ENCODE measurements around the gene NDUFB5. TPM values are rescaled to one million over a fixed set of nuclear protein-coding genes. Genes with fewer than 3 reads are reported as not detected.

The NDUFB5 gene
- total RNA-seq, 8 experiments from 2014 or later: 109 to 174 (median 139) TPM

GRCh38 chr3:179651687-179652446, 47.3 kb downstream of the NDUFB5 start:
- no peak overlapping the region for H3K27ac ChIP-seq
- peak overlapping the region; percentile 50 to 67 (median 61) for H3K4me3 ChIP-seq
- in situ Hi-C loops (cut with MboI; ENCODE audit: low pct_unique_long_range_greater_than_20kb in 2 of 9, low sequenced_read_pairs in 9 of 9, unreplicated experiment in 9 of 9): no loop called here
- H3K4me1 ChIP-seq (replicated peaks in 1 of 2): peaks cover 3 to 5% of the 10 kb centered on the region in 2 donors
- 38 to 93% (median 58%) methylated on average over 5 to 9 of the region's 11 CpGs for WGBS, 10 experiments
- peak in 1 of 8 experiments; percentile 2 for ATAC-seq (replicated peaks in 6 of 8)

GRCh38 chr3:179652447-179653095, 48.0 kb downstream of the NDUFB5 start, which contains the start of gene USP13:
TSS of gene USP13 (plus strand) at chr3:179653040. CDS start at chr3:179653226, 186 bp downstream.
- in situ Hi-C loops (cut with MboI; ENCODE audit: low pct_unique_long_range_greater_than_20kb in 2 of 9, low sequenced_read_pairs in 9 of 9, unreplicated experiment in 9 of 9): no loop called here
- Histone ChIP-seq H3K27ac (peak within 1 kb of the TSS; percentile 71 to 75), H3K4me1 (replicated peaks in 1 of 2) (peaks cover 3 to 5% of the 10 kb centered on the region in 2 donors), H3K4me3 (peak within 1 kb of the TSS; percentile 50 to 67 (median 61))
- WGBS, 10 experiments: 0 to 2% (median 0%) methylated on average over 1 to 10 of the region's 56 CpGs; no CpG with 5 or more reads in 5 of the 10 experiments
- peak; percentile 63 to 91 (median 86) for ATAC-seq (replicated peaks in 6 of 8)

- peak; percentile 55 to 75 (median 72) for ATAC-seq (replicated peaks in 6 of 8)
- peak overlapping the region; percentile 71 to 75 for H3K27ac ChIP-seq
- H3K4me1 ChIP-seq (replicated peaks in 1 of 2): peaks cover 3 to 5% of the 10 kb centered on the region in 2 donors
- WGBS, 10 experiments: 0 to 4% (median 0%) methylated on average over 1 to 8 of the region's 77 CpGs; no CpG with 5 or more reads in 6 of the 10 experiments
- in situ Hi-C loops (cut with MboI; ENCODE audit: low pct_unique_long_range_greater_than_20kb in 2 of 9, low sequenced_read_pairs in 9 of 9, unreplicated experiment in 9 of 9): no loop called here
- peak overlapping the region; percentile 50 to 67 (median 61) for H3K4me3 ChIP-seq
These were observed 48.7 kb downstream of the NDUFB5 start for GRCh38 chr3:179653096-179653797.

GRCh38 chr3:179655236-179655635, 50.6 kb downstream of the NDUFB5 start:
- in situ Hi-C loops (cut with MboI; ENCODE audit: low pct_unique_long_range_greater_than_20kb in 2 of 9, low sequenced_read_pairs in 9 of 9, unreplicated experiment in 9 of 9): no loop called here
- WGBS, 10 experiments: 60 to 100% (median 93%) methylated on average over 1 to 2 of the region's 2 CpGs; no CpG with 5 or more reads in 3 of the 10 experiments
- Histone ChIP-seq H3K4me3 (peak overlapping the region in 1 of 5 donors; percentile 67), H3K4me1 (replicated peaks in 1 of 2) (peaks cover 3 to 5% of the 10 kb centered on the region in 2 donors), H3K27ac (no peak overlapping the region)
- no peak for ATAC-seq (replicated peaks in 6 of 8)

GRCh38 chr3:179658606-179659005, 54.0 kb downstream of the NDUFB5 start:
- no peak for ATAC-seq (replicated peaks in 6 of 8)
- Histone ChIP-seq H3K4me3 (no peak overlapping the region), H3K4me1 (replicated peaks in 1 of 2) (peaks cover 8% of the 10 kb centered on the region in 2 donors), H3K27ac (no peak overlapping the region)
- in situ Hi-C loops (cut with MboI; ENCODE audit: low pct_unique_long_range_greater_than_20kb in 2 of 9, low sequenced_read_pairs in 9 of 9, unreplicated experiment in 9 of 9): no loop called here
- WGBS, 10 experiments: 76 to 100% (median 96%) methylated on average over 1 to 2 of the region's 2 CpGs; no CpG with 5 or more reads in 4 of the 10 experiments

- no peak for ATAC-seq (replicated peaks in 6 of 8)
These were observed 56.3 kb downstream of the NDUFB5 start for GRCh38 chr3:179660872-179661271.

GRCh38 chr3:179661777-179662176, 57.2 kb downstream of the NDUFB5 start:
- Histone ChIP-seq H3K4me3 (no peak overlapping the region), H3K4me1 (replicated peaks in 1 of 2) (peaks cover 3 to 5% of the 10 kb centered on the region in 2 donors), H3K27ac (no peak overlapping the region)
- in situ Hi-C loops (cut with MboI; ENCODE audit: low pct_unique_long_range_greater_than_20kb in 2 of 9, low sequenced_read_pairs in 9 of 9, unreplicated experiment in 9 of 9): no loop called here
- peak in 1 of 8 experiments; percentile 29 for ATAC-seq (replicated peaks in 6 of 8)
- WGBS, 10 experiments: 17 to 100% (median 80%) methylated on average over 1 to 4 of the region's 4 CpGs; no CpG with 5 or more reads in 3 of the 10 experiments

More at GRCh38 chr3:179660872-179661271, 56.3 kb downstream of the NDUFB5 start:
- in situ Hi-C loops (cut with MboI; ENCODE audit: low pct_unique_long_range_greater_than_20kb in 2 of 9, low sequenced_read_pairs in 9 of 9, unreplicated experiment in 9 of 9): no loop called here
- WGBS, 10 experiments: 88 to 100% (median 95%) methylated on average over 1 to 3 of the region's 3 CpGs
- H3K4me1 ChIP-seq (replicated peaks in 1 of 2): peaks cover 3 to 5% of the 10 kb centered on the region in 2 donors
- H3K27ac ChIP-seq: no peak overlapping the region
- H3K4me3 ChIP-seq: no peak overlapping the region

- WGBS, 10 experiments: 86 to 100% (median 89%) methylated on average over 1 of the region's 1 CpG; no CpG with 5 or more reads in 7 of the 10 experiments
- Histone ChIP-seq H3K4me3 (no peak overlapping the region), H3K27ac (no peak overlapping the region), H3K4me1 (replicated peaks in 1 of 2) (peaks cover 3 to 5% of the 10 kb centered on the region in 2 donors)
- in situ Hi-C loops (cut with MboI; ENCODE audit: low pct_unique_long_range_greater_than_20kb in 2 of 9, low sequenced_read_pairs in 9 of 9, unreplicated experiment in 9 of 9): no loop called here
- ATAC-seq (replicated peaks in 6 of 8): no peak
These were observed 58.5 kb downstream of the NDUFB5 start for GRCh38 chr3:179663093-179663492.

GRCh38 chr3:179666030-179666429, 61.4 kb downstream of the NDUFB5 start:
- 0 to 67% (median 43%) methylated on average over 1 of the region's 1 CpG; no CpG with 5 or more reads in 5 of the 10 experiments for WGBS, 10 experiments

GRCh38 chr3:179666436-179667035, 61.9 kb downstream of the NDUFB5 start:
- in situ Hi-C loops (cut with MboI; ENCODE audit: low pct_unique_long_range_greater_than_20kb in 2 of 9, low sequenced_read_pairs in 9 of 9, unreplicated experiment in 9 of 9): no loop called here
- 11 to 100% (median 52%) methylated on average over 1 to 7 of the region's 8 CpGs; no CpG with 5 or more reads in 4 of the 10 experiments for WGBS, 10 experiments
- Histone ChIP-seq H3K4me3 (no peak overlapping the region), H3K4me1 (replicated peaks in 1 of 2) (peaks cover 3 to 5% of the 10 kb centered on the region in 2 donors), H3K27ac (no peak overlapping the region)
- ATAC-seq (replicated peaks in 6 of 8): peak in 4 of 8 experiments; percentile 34 to 60 (median 46)

More at GRCh38 chr3:179666030-179666429, 61.4 kb downstream of the NDUFB5 start:
- no peak overlapping the region for H3K4me3 ChIP-seq
- H3K27ac ChIP-seq: no peak overlapping the region
- peak in 1 of 8 experiments; percentile 39 for ATAC-seq (replicated peaks in 6 of 8)
- peaks cover 3 to 5% of the 10 kb centered on the region in 2 donors for H3K4me1 ChIP-seq (replicated peaks in 1 of 2)
- in situ Hi-C loops (cut with MboI; ENCODE audit: low pct_unique_long_range_greater_than_20kb in 2 of 9, low sequenced_read_pairs in 9 of 9, unreplicated experiment in 9 of 9): no loop called here

GRCh38 chr3:179668429-179668828, 63.8 kb downstream of the NDUFB5 start:
- Histone ChIP-seq H3K4me3 (no peak overlapping the region), H3K4me1 (replicated peaks in 1 of 2) (no peaks in the 10 kb centered on the region), H3K27ac (no peak overlapping the region)
- ATAC-seq (replicated peaks in 6 of 8): no peak
- 100% methylated on average over 1 of the region's 1 CpG; no CpG with 5 or more reads in 4 of the 10 experiments for WGBS, 10 experiments
- in situ Hi-C loops (cut with MboI; ENCODE audit: low pct_unique_long_range_greater_than_20kb in 2 of 9, low sequenced_read_pairs in 9 of 9, unreplicated experiment in 9 of 9): no loop called here

GRCh38 chr3:179670311-179670710, 65.7 kb downstream of the NDUFB5 start:
- WGBS, 10 experiments: 93 to 100% (median 96%) methylated on average over 2 to 8 of the region's 8 CpGs
- Histone ChIP-seq H3K4me3 (no peak overlapping the region), H3K4me1 (replicated peaks in 1 of 2) (no peaks in the 10 kb centered on the region), H3K27ac (no peak overlapping the region)
- in situ Hi-C loops (cut with MboI; ENCODE audit: low pct_unique_long_range_greater_than_20kb in 2 of 9, low sequenced_read_pairs in 9 of 9, unreplicated experiment in 9 of 9): no loop called here
- ATAC-seq (replicated peaks in 6 of 8): no peak
